HG02571 (cell line): ENCODE data around the gene MAP2K7.
"Not testable (repeated sequence)": the region's sequence is repeated elsewhere in the genome, so short reads cannot be mapped to it uniquely, and the experiment has no call there.

Experiments
- ATAC-seq: cut with Tn5 transposase; IDR thresholded peaks from one replicate; pipeline ENCODE4 v1.9.1; 2021; ENCODE audit warnings: mild to moderate bottlenecking, moderate library complexity; ENCODE audit not compliant: unreplicated experiment

The MAP2K7 gene

DNA sequence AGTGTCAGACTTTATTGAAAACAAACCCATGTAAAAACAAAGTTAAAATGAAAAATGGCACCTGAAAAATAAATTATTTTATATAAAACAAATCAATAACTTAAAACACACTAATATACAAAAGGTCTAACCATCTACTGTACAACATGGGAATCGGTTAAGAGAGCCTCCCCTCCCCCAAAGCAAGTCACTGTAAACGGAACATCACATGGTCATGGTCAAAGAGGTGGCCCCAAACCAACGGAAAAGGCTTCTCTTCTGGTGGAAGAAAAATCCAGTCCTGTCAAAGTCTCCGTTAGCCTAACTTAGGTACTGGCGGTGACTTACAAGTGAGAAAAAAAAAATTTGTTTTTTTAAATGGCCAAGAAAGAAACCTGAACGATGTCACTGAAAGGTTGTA is 55.5 kb downstream of the MAP2K7 start:
- ATAC-seq, result no peak

DNA sequence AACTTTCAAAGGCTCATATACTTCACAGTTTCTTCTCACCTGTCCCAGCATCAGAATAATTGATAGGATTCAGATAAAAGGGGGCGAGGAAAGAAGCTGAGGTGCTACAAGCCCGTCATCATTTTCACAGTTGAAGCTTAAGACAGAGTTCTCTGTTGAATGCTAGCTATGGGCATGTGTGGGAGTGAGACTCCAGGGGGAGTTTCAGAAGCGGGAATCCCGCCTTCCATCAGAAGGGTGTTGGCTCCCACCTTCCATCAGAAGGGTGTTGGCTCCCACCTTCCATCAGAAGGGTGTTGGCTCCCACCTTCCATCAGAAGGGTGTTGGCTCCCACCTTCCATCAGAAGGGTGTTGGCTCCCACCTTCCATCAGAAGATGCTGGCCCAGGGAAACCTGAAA is 57.4 kb downstream of the MAP2K7 start:
- ATAC-seq, result not testable (repeated sequence)

DNA sequence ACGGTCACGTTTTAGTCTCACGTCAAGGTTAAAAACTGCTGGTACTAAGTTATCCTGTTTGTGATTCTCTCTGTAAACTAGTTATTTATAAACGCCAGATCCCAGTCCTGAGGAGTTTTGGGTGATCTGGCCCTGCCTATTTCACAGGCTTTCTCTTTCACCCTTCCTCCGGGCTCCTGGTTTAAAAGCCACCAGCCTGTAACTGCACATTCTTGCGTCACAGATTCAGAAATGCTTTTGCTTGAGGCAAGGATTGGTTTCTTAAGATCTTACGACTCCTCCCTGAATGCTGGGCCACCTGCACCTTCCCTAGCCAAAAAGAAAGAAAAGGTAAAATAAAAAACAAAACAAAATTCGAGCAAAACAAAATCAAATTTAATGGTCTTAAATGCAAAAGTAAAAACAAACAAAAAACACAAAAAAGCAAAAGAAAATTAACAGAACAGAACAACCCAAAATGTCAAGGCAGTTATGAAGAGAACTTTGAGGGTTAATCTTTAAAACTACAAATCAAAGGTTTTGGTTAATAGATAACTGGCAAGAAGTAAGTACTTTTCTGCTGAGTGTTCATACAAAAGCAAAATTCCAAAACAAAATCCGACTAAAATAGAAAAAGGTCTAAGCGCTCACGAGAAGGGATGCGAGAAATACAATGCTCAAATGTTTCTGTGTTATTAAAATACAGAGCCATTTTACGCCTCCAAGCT is 58.4 kb downstream of the MAP2K7 start:
- no peak for ATAC-seq

DNA sequence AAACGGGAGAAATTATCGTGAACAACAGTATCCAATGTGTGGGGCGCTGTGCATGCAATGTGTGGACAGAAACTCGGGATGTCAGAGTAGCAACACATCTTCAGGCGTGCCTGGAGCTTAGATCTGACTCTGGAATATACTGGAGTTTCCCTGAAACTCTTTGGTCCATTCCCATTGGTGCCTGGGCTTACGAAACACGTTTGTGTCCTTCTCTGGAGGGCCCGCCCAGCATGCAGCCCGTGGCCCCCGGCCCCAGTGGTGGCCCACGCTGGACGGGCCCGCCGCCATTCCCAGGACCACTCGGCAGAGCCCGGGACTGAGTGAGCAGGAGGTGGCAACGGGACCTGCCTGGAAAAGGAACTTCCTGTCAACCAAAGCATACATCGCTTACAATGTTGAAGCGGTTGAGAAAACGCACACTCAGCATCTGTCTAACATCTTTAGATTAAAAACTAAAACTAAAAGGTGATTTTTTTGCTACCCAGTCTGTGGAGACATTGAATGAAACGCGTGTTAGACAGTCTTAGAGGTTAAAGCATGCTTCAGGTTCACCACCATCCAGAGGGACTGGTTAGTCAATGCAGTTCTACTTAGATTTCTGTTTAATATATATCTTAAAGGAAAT is 59.1 kb downstream of the MAP2K7 start:
- no peak for ATAC-seq

DNA sequence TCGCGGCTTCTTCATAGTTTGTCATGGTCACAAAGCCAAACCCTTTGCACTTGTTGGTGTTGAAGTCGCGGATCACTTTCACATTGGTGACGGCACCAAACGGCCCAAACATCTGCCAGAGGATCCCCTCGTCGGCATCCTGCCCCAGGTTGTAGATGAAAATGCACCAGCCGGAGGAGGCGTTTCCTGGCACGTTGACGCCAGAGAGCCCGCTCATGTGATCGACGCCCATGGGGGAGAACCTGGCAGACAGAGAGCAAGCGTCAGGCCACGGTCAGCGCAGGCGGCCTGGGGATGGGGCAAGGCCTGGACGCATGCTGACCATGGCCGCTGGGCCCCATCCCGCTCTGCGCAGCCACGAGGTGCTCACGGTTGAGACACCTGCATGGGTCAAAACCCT is 59.9 kb downstream of the MAP2K7 start:
- ATAC-seq, result no peak
